Neural cell (in vitro differentiated cells): ENCODE measurements around the gene UGT2B7. TPM values are rescaled to one million over a fixed set of nuclear protein-coding genes. Genes with fewer than 3 reads are reported as not detected.

Experiments
- H2AFZ ChIP-seq: fragments of 200-600, 300-800 bp; sonication (generic), shearing (Covaris generic); 2 replicates; pipeline ENCODE4 v1.6.0; 2014; ENCODE audit warnings: low read depth, mild to moderate bottlenecking, antibody characterized with exemption, low read length, moderate library complexity
- H3F3A ChIP-seq: fragments of 200-600 bp; shearing (Covaris generic); 2 replicates; pipeline ENCODE4 v1.6.1; 2016; ENCODE audit warnings: mild to moderate bottlenecking, moderate library complexity, mixed read lengths, antibody characterized with exemption, low read length; ENCODE audit not compliant: insufficient read depth, poor library complexity, severe bottlenecking
- H3K27ac ChIP-seq: fragments of 200-600, 300-800 bp; sonication (generic), shearing (Covaris generic); 2 replicates; pipeline ENCODE4 v1.5.1; 2014; ENCODE audit warnings: mild to moderate bottlenecking, low read length, moderate library complexity
- H3K27me3 ChIP-seq: fragments of 300-800, 200-600 bp; sonication (generic), shearing (Covaris generic); 2 replicates; pipeline ENCODE4 v1.6.0; 2014; ENCODE audit warnings: mild to moderate bottlenecking, low read depth, low read length, moderate library complexity; ENCODE audit not compliant: insufficient read depth
- H3K36me3 ChIP-seq: fragments of 300-800, 200-600 bp; sonication (generic), shearing (Covaris generic); 2 replicates; pipeline ENCODE4 v1.5.1; 2014; ENCODE audit warnings: mild to moderate bottlenecking, antibody characterized with exemption, low read length, moderate library complexity; ENCODE audit not compliant: insufficient read depth
- H3K4me2 ChIP-seq: fragments of 300-800, 200-600 bp; sonication (generic), shearing (Covaris generic); 2 replicates; pipeline ENCODE4 v1.6.0; 2014; ENCODE audit warnings: mild to moderate bottlenecking, low read length
- H3K4me3 ChIP-seq: fragments of 300-800, 200-600 bp; sonication (generic), shearing (Covaris generic); 2 replicates; pipeline ENCODE4 v1.5.1; 2014; ENCODE audit warnings: mild to moderate bottlenecking, low read length, moderate library complexity
- H3K79me2 ChIP-seq: fragments of 200-600 bp; shearing (Covaris generic); replicated peaks from 2 replicates; pipeline ENCODE4 v1.6.0; 2014; ENCODE audit warnings: mild to moderate bottlenecking, low read length, moderate library complexity; ENCODE audit not compliant: insufficient read depth
- H3K9ac ChIP-seq: fragments of 300-800, 200-600 bp; sonication (generic), shearing (Covaris generic); 2 replicates; pipeline ENCODE4 v1.6.1; 2016; ENCODE audit warnings: mild to moderate bottlenecking, low read length, mixed read lengths
- H3K9me2 ChIP-seq: fragments of 200-600 bp; shearing (Covaris generic); 2 replicates; pipeline ENCODE4 v1.6.1; 2016; ENCODE audit warnings: mild to moderate bottlenecking, low read length, mixed read lengths; ENCODE audit not compliant: insufficient read depth
- H3K9me3 ChIP-seq: fragments of 200-600, 300-800 bp; sonication (generic), shearing (Covaris generic); 2 replicates; pipeline ENCODE4 v1.6.1; 2016; ENCODE audit warnings: mild to moderate bottlenecking, mixed run types, low read length, moderate library complexity, mixed read lengths
- H4K20me1 ChIP-seq: fragments of 200-600 bp; shearing (Covaris generic); 2 replicates; pipeline ENCODE4 v1.6.1; 2016; ENCODE audit warnings: mild to moderate bottlenecking, mixed run types; ENCODE audit not compliant: insufficient read depth
- EP300 ChIP-seq: fragments of 450-650 bp; conservative IDR thresholded peaks from 2 replicates; pipeline ENCODE4 v1.6.1; 2014; ENCODE audit warnings: antibody characterized with exemption, mild to moderate bottlenecking, moderate library complexity; ENCODE audit not compliant: poor library complexity, severe bottlenecking
- MXI1 ChIP-seq: fragments of 450-650 bp; conservative IDR thresholded peaks from 2 replicates; pipeline ENCODE4 v1.6.1; 2014; ENCODE audit warnings: antibody characterized with exemption, mild to moderate bottlenecking; ENCODE audit not compliant: poor library complexity, severe bottlenecking
- RAD21 ChIP-seq: fragments of 450-650 bp; conservative IDR thresholded peaks from 2 replicates; pipeline ENCODE4 v1.6.1; 2014; ENCODE audit warnings: antibody characterized with exemption, mild to moderate bottlenecking, moderate library complexity
- REST ChIP-seq: IDR thresholded peaks from 2 replicates; pipeline ENCODE4 v1.6.1; 2012; ENCODE audit warnings: borderline replicate concordance
- SMC3 ChIP-seq: fragments of 450-650 bp; conservative IDR thresholded peaks from 2 replicates; pipeline ENCODE4 v1.6.1; 2014; ENCODE audit warnings: antibody characterized with exemption, mild to moderate bottlenecking, moderate library complexity; ENCODE audit not compliant: poor library complexity
- TAF1 ChIP-seq: IDR thresholded peaks from 2 replicates; pipeline ENCODE4 v1.6.1; 2012; ENCODE audit warnings: low read depth
- polyA plus RNA-seq: library from polyadenylated mRNA; depleted of rRNA; stranded (reverse); fragments of >200 nt; gene quantifications from 2 replicates; pipeline ENCODE4 v1.2.3, GENCODE V29; 2014
- TF ChIP-seq, protein P1 (sequence below): fragments of 450-650 bp; IDR thresholded peaks from 2 replicates; pipeline ENCODE4 v1.5.1; 2014; ENCODE audit warnings: antibody characterized with exemption, mild to moderate bottlenecking, moderate library complexity; ENCODE audit not compliant: poor library complexity, severe bottlenecking

Gene UGT2B7
- polyA plus RNA-seq, 1 donor from 2014 or later: not detected

DNA sequence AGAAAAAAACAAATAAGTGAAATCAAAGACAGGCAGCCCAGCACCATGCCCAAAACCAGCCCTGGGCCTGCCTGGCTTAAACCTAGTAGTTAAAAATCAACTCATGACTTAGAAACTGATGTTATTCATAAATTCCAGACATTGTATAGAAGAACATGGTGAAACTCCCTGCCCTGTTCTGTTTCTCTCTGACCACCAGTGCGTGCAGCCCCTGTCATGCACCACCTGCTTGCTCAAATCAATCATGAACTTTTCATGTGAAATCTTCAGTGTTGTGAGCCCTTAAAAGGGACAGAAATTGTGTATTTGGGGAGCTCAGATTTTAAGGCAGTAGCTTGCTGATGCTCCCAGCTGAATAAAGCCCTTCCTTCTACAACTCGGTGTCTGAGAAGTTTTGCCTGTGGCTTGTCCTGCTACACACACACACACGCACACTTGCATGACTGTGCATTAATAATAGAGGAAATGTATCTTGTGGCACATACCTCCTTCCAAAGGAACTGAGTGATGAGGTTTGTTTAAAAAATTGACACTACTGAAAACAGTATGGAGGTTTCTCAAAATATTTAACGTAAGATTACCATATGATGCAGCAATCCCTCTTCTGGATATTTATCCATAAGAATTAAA is 39.2 kb upstream of the UGT2B7 start:
- H3K27ac ChIP-seq: no peak overlapping the region
- no peaks in the 10 kb centered on the region for H3K27me3 ChIP-seq
- H3K4me2 ChIP-seq: no peak overlapping the region
- no peaks in the 10 kb centered on the region for H3K79me2 ChIP-seq
- TF ChIP-seq MXI1 (no peak), RAD21 (no peak), EP300 (no peak), TAF1 (no peak), REST (no peak)
- TF ChIP-seq, protein P1, sequence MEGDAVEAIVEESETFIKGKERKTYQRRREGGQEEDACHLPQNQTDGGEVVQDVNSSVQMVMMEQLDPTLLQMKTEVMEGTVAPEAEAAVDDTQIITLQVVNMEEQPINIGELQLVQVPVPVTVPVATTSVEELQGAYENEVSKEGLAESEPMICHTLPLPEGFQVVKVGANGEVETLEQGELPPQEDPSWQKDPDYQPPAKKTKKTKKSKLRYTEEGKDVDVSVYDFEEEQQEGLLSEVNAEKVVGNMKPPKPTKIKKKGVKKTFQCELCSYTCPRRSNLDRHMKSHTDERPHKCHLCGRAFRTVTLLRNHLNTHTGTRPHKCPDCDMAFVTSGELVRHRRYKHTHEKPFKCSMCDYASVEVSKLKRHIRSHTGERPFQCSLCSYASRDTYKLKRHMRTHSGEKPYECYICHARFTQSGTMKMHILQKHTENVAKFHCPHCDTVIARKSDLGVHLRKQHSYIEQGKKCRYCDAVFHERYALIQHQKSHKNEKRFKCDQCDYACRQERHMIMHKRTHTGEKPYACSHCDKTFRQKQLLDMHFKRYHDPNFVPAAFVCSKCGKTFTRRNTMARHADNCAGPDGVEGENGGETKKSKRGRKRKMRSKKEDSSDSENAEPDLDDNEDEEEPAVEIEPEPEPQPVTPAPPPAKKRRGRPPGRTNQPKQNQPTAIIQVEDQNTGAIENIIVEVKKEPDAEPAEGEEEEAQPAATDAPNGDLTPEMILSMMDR: no peak
- no peaks in the 10 kb centered on the region for H3K36me3 ChIP-seq
- H3F3A ChIP-seq: no peaks in the 10 kb centered on the region
- H3K9me3 ChIP-seq: no peaks in the 10 kb centered on the region
- no peak overlapping the region for H3K4me3 ChIP-seq
- H2AFZ ChIP-seq: no peak overlapping the region
- H3K9ac ChIP-seq: no peak overlapping the region
- no peaks in the 10 kb centered on the region for H3K9me2 ChIP-seq
- H4K20me1 ChIP-seq: no peaks in the 10 kb centered on the region

GRCh38 chr4:69057620-69058409 is 38.5 kb upstream of the UGT2B7 start:
- TF ChIP-seq SMC3: no peak
- Histone ChIP-seq H3K9me2 (no peaks in the 10 kb centered on the region), H3K9me3 (no peaks in the 10 kb centered on the region), H3K4me2 (no peak overlapping the region), H3K4me3 (no peak overlapping the region), H3K27me3 (no peaks in the 10 kb centered on the region), H4K20me1 (no peaks in the 10 kb centered on the region), H3K79me2 (no peaks in the 10 kb centered on the region), H3K9ac (no peak overlapping the region), H3K36me3 (no peaks in the 10 kb centered on the region), H2AFZ (no peak overlapping the region), H3F3A (no peaks in the 10 kb centered on the region), H3K27ac (no peak overlapping the region)
